Liver (tissue), 9 donors: ENCODE results near the gene RANBP3. TPM values are rescaled to one million over a fixed set of nuclear protein-coding genes. Genes with fewer than 3 reads are reported as not detected.
"Not testable (repeated sequence)": the region's sequence is repeated elsewhere in the genome, so short reads cannot be mapped to it uniquely, and the experiment has no call there.

Experiments used
- DNase-seq: peaks from one replicate; pipeline ENCODE4 v3.0.0-alpha.2; 2017; ENCODE audit warnings: low spot score
- H3K27ac ChIP-seq, 2 donors: one replicate each; pipeline ENCODE4 v1.7.0; 2013; ENCODE audit warnings: inconsistent platforms in 2 of 2, low read length in 2 of 2, control low read depth in 1 of 2, low read depth in 1 of 2, mild to moderate bottlenecking in 1 of 2
- H3K27me3 ChIP-seq, 4 donors: one replicate each; pipeline versions ENCODE4 v1.6.1 to v1.7.0; 2013; ENCODE audit warnings: low read length in 3 of 4, inconsistent platforms in 1 of 4, mild to moderate bottlenecking in 1 of 4, moderate library complexity in 1 of 4; ENCODE audit not compliant: control insufficient read depth in 4 of 4, insufficient read depth in 4 of 4
- H3K36me3 ChIP-seq, 4 donors: one replicate each; pipeline versions ENCODE4 v1.6.1 to v1.7.0; 2013; ENCODE audit warnings: low read length in 3 of 4, mild to moderate bottlenecking in 3 of 4, low read depth in 1 of 4, moderate library complexity in 1 of 4; ENCODE audit not compliant: control insufficient read depth in 4 of 4, insufficient read depth in 3 of 4
- H3K4me1 ChIP-seq, 4 donors: one replicate each; pipeline versions ENCODE4 v1.6.1 to v1.7.0; 2013; ENCODE audit warnings: low read length in 3 of 4, mild to moderate bottlenecking in 3 of 4, moderate library complexity in 1 of 4; ENCODE audit not compliant: control insufficient read depth in 4 of 4, insufficient read depth in 4 of 4
- H3K4me3 ChIP-seq, 3 donors: one replicate each; pipeline versions ENCODE4 v1.6.1 to v1.7.0; 2013; ENCODE audit warnings: low read length in 3 of 3, control low read depth in 1 of 3, low read depth in 1 of 3, mild to moderate bottlenecking in 1 of 3
- H3K9ac ChIP-seq, 2 donors: one replicate each; pipeline ENCODE4 v1.7.0; 2013; ENCODE audit warnings: low read length in 2 of 2, mild to moderate bottlenecking in 2 of 2, moderate library complexity in 2 of 2, control low read depth in 1 of 2, low read depth in 1 of 2
- H3K9me3 ChIP-seq, 4 donors: one replicate each; pipeline versions ENCODE4 v1.6.1 to v1.7.0; 2013; ENCODE audit warnings: low read length in 3 of 4; ENCODE audit not compliant: control insufficient read depth in 4 of 4
- FOXA2 ChIP-seq: IDR thresholded peaks from 2 replicates; pipeline ENCODE4 v1.6.1; 2016; ENCODE audit warnings: antibody characterized with exemption
- JUND ChIP-seq, 2 donors: IDR thresholded peaks; 2 replicates each; pipeline ENCODE4 v1.6.1; 2016; ENCODE audit warnings: antibody characterized with exemption in 2 of 2
- REST ChIP-seq: IDR thresholded peaks from 2 replicates; pipeline ENCODE4 v1.6.1; 2016; ENCODE audit warnings: antibody characterized with exemption, mild to moderate bottlenecking
- RXRA ChIP-seq, 2 donors: IDR thresholded peaks; 2 replicates each; pipeline ENCODE4 v1.6.1; 2017 to 2018; ENCODE audit warnings: antibody characterized with exemption in 2 of 2, mild to moderate bottlenecking in 1 of 2
- TAF1 ChIP-seq: conservative IDR thresholded peaks from 2 replicates; pipeline ENCODE4 v1.6.1; 2016; ENCODE audit warnings: antibody characterized with exemption, mild to moderate bottlenecking
- YY1 ChIP-seq: IDR thresholded peaks from 2 replicates; pipeline ENCODE4 v1.6.1; 2016; ENCODE audit warnings: antibody characterized with exemption, mild to moderate bottlenecking
- ZBTB33 ChIP-seq: IDR thresholded peaks from 2 replicates; pipeline ENCODE4 v1.6.1; 2016; ENCODE audit warnings: antibody characterized with exemption
- WGBS: extraction: QIAGEN DNeasy Blood & Tissue Kit; methylation state at CpG from one replicate; pipeline ENCODE4 v1.1.7; 2013; 5-methylcytosine and 5-hydroxymethylcytosine counted together
- polyA plus RNA-seq, 2 donors: library from polyadenylated mRNA; stranded (reverse) in 1 of 2; unstranded in 1 of 2; fragments of 200-250 nt in 1 of 2; fragments of >200 nt in 1 of 2; fragmentation: Nextera tagmentation in 1 of 2; extraction: Ambion mirVana in 1 of 2; gene quantifications; one replicate each; pipeline versions ENCODE4 v1.2.1 to v1.2.3, GENCODE V29; 2013 to 2015
- total RNA-seq, 2 donors: library from RNA; depleted of rRNA; stranded (reverse); fragments of >200 nt; gene quantifications; one replicate each; pipeline ENCODE4 v1.2.3, GENCODE V29; 2014
- TF ChIP-seq, protein P1 (sequence below): IDR thresholded peaks from 2 replicates; pipeline ENCODE4 v1.6.1; 2016; ENCODE audit warnings: antibody characterized with exemption
- donor health status: healthy.
- donor health status: healthy.
- donor health status: healthy.
- donor health status: healthy.
- donor health status: healthy.

RANBP3 gene
- total and polyA plus RNA-seq, 4 donors = 10.0 to 23.3 (median 20.7) TPM

DNA sequence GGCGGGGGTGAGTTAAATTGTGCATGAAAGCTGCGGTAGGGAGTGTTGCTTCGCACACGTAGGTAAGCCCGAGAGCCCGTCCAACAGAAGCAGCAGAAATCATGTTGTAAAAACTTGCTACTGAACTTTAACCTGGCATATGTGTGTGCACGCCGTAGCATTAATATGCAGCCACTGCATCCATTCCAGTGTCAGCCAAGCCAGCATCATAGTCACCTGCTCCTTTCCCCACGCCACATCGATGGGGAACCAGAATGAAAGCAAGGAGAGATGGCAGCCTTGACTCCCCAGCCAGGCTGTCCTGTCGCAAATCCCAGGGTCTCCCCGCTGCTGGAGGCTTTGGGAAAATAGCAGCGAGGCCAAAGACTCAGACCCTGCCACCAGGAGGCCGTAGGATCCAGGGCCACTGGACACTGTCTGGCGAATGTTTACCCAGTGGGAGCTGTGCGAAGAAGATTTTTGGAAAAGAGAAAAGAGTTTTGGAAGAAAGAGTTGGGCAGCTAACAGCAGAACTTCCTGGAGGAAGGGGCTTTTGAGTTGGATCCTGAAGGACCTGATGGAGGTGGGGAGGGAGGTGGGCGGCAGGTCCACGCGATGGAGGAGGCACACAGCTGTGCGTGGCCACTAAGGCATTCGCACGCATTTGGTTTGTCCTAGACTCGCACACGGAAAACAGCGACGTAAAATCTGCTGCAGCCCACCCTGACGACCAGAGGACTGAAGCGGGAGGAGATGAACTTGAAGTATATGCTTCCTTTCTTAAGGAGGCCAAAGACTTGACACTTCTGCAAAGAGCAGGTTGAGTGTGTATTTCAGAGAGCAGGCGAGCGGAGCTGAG lies 48.7 kb upstream of the RANBP3 start:
- TF ChIP-seq JUND (IDR thresholded peaks at IDR 0.05) (no peak), RXRA (IDR thresholded peaks at IDR 0.05) (no peak), YY1 (no peak), REST (no peak), TAF1 (no peak), ZBTB33 (no peak)
- TF ChIP-seq, protein P1, sequence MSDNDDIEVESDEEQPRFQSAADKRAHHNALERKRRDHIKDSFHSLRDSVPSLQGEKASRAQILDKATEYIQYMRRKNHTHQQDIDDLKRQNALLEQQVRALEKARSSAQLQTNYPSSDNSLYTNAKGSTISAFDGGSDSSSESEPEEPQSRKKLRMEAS = no peak
- no peak overlapping the region for H3K9ac ChIP-seq
- H3K9me3 ChIP-seq = no peaks in the 10 kb centered on the region
- H3K36me3 ChIP-seq = no peaks in the 10 kb centered on the region
- peaks cover 3 to 16% (median 6%) of the 10 kb centered on the region in 4 donors for H3K4me1 ChIP-seq
- H3K27ac ChIP-seq = no peak overlapping the region
- DNase-seq = no peak
- no peak overlapping the region for H3K4me3 ChIP-seq
- H3K27me3 ChIP-seq = no peaks in the 10 kb centered on the region
- WGBS = 97% methylated on average over 30 of the region's 30 CpGs

DNA sequence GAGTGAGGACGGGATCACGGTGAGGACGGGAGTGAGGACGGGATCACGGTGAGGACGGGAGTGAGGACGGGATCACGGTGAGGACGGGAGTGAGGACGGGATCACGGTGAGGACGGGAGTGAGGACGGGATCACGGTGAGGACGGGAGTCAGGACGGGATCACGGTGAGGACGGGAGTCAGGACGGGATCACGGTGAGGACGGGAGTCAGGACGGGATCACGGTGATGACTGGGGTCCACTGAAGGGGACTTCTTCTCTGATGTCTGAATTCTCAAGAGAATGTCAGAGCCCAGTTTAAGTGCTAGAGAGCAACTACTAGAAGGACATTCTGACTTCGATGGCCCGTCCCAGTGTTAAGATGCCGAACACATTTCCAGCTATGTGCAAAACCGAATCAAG lies 46.8 kb upstream of the RANBP3 start:
- H3K4me1 ChIP-seq = peaks cover 5 to 32% (median 19%) of the 10 kb centered on the region in 4 donors
- H3K4me3 ChIP-seq, H3K36me3 ChIP-seq, H3K9ac ChIP-seq, H3K27ac ChIP-seq, H3K9me3 ChIP-seq, DNase-seq, H3K27me3 ChIP-seq: not testable (repeated sequence)
- WGBS = 96% methylated on average over 25 of the region's 27 CpGs

DNA sequence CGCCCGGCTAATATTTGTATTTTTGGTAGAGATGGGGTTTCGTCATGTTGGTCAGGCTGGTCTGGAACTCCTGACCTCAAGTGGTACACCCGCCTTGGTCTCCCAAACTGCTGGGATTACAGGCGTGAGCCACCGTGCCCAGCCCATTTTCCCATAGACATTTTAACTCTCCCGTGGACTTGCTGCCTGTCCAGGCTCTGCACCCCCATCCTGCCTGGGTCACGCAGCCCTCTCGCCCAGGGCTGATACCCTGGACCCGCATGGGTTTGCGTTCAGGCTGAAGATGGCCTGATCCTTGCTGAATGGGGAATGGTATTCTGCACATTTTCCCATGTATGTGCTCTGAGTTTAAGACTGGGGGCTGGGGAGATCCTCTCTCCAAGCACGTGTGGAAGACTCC lies 46.0 kb upstream of the RANBP3 start:
- no peak for DNase-seq

More for the DNA sequence above, 46.0 kb upstream of the RANBP3 start:
- H3K9me3 ChIP-seq = no peaks in the 10 kb centered on the region
- H3K27ac ChIP-seq = no peak overlapping the region
- H3K27me3 ChIP-seq = no peaks in the 10 kb centered on the region
- peaks cover 5 to 32% (median 19%) of the 10 kb centered on the region in 4 donors for H3K4me1 ChIP-seq
- WGBS = 90% methylated on average over 12 of the region's 12 CpGs
- H3K4me3 ChIP-seq = no peak overlapping the region
- no peaks in the 10 kb centered on the region for H3K36me3 ChIP-seq
- TF ChIP-seq JUND (IDR thresholded peaks at IDR 0.05) = no peak
- no peak for TF ChIP-seq REST
- no peak for TF ChIP-seq RXRA (IDR thresholded peaks at IDR 0.05)
- TF ChIP-seq FOXA2 = no peak
- no peak overlapping the region for H3K9ac ChIP-seq
